GM18519 (cell line): ENCODE results near the gene LOXL1.

ENCODE experiments used
- ATAC-seq: cut with Tn5 transposase; IDR thresholded peaks from one replicate; pipeline ENCODE4 v1.9.1; 2021; ENCODE audit warnings: mild to moderate bottlenecking, moderate library complexity; ENCODE audit not compliant: unreplicated experiment, low FRiP score

The LOXL1 gene

DNA sequence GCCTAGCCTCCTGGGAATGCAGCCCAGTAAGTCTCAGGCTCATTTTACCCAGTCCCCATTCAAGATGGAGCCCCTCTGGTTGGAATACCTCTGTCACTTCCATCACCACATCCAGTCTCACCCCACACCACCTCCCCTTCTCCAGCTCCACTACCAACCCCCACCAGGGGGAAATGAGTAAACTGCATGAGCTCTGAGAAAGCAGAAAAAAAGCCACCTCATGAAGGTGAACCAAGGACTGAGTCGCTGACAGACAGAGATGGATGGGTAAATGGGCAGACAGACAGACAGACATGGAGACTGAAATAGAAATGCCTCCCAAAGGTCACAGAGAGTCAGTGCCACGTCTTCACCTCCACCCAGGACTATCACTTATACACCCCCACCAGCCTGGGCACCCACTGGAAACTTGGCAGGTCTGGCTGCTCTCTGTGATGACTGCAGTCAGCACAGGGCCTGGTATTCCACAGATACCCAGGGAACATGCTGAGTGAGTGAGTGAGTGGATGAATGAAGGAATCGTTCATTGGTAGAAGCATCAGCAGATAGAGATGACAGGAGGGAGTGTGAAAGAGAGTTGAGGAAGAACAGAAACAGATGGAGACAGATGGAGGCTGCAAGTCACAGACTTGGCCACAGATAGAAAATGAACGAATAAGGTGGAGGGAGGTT, 4.9 kb upstream of the LOXL1 start:
- no peak for ATAC-seq

DNA sequence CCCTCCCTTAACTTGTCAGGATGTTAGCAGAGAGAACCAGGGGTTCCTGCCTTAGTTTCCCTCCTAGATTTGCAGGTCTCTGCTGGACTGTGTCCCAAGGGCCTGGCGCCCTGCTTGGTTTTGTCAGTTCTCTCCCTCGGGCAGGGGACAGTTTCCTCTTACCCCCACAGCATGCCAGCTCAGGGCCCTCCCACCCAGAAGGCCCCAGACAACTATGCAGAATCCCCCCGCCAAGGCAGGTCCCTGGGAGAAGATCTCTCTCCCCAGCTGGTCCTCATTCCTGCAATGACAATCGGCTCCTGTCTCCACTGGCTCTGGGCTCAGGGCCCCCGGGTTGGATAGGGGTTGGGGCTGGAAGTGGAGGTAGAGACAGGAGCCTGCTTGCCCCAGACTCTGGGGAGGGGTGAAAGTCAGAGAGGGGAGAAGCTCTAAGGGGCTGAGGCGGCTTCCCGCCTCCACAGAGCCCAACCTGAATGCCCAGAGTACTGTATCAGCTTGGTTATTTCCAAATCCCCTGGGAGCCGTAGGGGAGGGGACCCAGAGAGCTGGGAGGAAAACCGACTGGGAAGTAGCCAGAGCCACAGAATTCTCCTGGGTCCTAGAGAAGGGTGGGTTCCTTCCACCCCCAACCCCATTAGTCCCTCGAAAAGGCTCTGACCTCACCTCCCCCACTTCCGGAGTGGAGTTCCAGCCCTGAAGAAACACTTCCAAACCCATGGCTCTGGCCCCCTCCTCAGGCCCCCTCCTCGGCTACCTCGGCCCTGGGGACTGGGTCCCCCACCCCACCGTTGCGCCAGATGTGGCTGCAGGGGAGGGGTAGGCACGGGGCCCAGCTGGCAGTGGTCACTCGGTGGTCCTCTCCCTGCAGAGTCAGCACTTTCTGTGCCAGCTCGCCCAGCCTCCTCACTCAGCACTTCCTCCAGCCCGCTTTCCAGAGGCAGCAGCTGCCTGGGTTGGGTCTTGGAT, 3.8 kb upstream of the LOXL1 start:
- ATAC-seq, result no peak

DNA sequence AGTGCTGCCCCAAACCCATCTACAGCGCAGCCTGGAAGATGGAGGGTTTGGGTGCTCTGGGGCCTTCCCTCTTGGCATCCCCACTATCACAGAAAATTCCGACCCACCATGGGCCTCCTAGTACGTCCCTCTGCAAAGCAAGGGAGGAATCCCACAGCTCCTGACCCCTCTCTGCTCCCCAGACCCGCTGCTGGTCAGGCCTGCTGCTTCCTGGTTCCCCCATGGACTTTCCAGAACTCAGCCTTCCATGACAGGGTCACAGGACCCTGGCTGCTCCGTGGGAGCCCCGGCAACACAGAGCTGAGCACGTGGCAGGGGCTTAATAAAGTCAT, 3.1 kb upstream of the LOXL1 start:
- ATAC-seq, result no peak

DNA sequence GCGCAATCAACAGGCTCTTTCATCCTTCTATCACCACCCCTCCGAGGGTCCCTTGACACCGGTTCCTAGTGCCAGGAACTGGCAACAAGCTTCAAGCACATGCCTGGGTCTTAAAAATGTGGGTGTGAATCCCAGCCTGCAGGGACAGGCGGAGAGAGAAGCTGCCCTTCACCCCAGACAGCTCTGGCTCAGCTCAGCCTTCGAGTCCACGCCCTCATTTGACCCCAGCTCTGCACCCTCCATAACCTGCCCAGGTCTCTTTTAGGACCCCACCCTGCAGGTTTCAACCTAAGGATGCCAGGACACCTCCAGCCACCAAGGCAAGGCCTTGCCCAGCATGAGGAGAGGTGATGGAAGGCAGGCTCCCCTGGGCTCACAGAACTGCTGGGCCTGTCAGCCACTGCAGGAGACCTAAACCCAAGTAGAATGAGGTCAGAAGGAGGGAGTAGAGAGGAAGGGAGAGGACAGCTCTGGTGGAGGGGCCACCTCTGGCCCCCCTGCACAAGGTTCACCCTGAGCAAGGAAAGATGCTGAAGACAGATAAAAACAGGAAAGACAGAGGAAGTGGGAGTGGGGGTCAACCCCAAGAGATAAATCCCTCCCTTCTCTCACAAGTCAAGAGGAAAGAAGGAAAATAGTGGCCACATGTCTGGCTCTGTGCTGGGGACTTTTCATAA, 2.6 kb upstream of the LOXL1 start:
- ATAC-seq, result no peak

DNA sequence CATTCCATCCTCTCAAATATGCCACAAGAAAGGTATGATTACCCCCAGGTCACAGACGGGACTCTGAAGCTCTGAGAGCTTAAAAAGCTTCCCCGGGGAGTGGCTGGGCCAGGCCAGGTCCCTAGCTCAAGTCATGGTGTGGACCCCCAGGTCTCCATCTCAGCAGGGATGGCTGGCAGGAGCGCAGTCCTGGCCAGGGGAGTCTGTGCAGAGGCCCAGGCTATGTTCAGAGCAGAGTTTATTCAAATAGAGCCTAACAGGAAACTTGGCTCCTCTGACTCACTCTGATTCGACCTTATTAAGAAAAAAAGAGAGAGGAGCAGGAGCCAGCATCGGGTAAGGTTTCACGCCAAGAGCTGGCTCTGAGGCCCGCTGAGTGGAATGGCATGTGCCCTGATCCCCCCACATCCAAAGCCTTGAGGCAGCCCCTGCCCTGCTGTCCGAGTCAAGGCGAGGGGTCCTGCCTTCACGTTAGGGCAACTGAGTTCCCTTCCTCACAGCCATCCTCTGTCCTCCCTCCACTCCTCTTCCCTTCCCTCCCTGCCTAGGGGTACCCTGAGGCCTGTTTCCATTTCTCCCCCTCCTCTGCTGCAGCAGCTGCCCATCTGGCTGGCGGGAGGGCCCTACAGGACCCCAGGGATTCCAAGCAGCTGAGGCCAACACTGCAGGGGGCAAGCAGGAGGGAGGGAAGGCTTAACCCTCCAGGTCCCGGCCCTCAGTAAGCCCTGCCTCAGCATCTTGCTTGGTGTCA, 1.9 kb upstream of the LOXL1 start:
- ATAC-seq, result no peak

DNA sequence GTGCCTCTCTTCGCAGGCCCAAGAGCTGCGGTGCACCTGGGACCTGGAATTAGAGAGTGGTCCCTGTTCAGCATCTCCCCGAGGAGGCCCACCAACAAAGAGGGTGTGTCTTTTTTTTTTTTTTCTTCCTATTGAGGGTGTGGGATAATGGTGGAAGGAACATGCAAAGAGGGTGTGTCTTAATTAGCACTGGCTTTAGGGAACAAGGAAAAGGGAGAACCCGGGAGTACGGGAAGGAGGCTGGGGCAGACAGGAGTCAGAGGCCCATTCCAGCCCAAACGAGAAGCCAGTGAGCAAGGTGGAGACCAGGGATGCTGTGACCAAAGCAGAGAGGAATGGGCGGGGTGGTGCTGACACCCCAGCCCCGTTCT, 429 bp upstream of the LOXL1 start:
- ATAC-seq, result no peak

DNA sequence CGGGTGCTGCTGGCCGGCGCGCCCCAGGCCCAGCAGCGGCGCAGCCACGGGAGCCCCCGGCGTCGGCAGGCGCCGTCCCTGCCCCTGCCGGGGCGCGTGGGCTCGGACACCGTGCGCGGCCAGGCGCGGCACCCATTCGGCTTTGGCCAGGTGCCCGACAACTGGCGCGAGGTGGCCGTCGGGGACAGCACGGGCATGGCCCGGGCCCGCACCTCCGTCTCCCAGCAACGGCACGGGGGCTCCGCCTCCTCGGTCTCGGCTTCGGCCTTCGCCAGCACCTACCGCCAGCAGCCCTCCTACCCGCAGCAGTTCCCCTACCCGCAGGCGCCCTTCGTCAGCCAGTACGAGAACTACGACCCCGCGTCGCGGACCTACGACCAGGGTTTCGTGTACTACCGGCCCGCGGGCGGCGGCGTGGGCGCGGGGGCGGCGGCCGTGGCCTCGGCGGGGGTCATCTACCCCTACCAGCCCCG, 777 bp downstream of the LOXL1 start:
- no peak for ATAC-seq

DNA sequence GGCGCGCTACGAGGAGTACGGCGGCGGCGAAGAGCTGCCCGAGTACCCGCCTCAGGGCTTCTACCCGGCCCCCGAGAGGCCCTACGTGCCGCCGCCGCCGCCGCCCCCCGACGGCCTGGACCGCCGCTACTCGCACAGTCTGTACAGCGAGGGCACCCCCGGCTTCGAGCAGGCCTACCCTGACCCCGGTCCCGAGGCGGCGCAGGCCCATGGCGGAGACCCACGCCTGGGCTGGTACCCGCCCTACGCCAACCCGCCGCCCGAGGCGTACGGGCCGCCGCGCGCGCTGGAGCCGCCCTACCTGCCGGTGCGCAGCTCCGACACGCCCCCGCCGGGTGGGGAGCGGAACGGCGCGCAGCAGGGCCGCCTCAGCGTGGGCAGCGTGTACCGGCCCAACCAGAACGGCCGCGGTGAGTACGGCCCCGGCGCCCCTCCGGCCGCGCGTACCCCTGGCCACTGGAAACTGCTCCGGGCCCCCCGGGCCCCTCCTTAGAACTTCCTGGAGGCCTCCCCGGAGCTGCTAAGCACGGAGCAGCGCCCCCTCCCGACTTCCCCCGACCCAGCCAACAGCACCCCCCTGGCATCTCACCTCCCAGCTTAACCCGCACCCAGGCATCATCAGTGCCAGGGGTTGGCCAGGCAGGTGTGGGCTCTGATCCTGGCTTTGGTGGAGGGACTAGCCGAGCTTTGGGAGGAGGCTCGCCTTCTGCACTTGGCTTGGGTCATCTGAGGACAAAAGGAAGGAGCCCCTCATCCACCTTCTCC, 1.4 kb downstream of the LOXL1 start:
- ATAC-seq, result no peak

DNA sequence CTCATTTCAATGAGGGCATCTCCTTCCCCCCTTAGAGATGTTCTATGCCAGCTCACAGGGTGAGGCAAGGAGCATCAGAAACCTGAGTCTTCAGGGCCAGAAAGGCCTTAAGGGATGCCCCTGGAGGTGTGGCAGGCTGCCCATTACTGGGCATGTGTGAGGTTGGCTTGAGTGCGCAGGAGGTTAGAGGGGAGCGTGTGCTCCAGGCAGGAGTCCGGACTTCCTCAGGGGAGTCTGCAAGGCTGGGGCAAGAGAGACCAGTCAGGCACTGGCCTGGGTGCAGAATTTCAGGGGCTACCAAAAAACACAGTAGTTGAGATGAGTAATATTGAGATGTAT, 1.9 kb downstream of the LOXL1 start:
- no peak for ATAC-seq

DNA sequence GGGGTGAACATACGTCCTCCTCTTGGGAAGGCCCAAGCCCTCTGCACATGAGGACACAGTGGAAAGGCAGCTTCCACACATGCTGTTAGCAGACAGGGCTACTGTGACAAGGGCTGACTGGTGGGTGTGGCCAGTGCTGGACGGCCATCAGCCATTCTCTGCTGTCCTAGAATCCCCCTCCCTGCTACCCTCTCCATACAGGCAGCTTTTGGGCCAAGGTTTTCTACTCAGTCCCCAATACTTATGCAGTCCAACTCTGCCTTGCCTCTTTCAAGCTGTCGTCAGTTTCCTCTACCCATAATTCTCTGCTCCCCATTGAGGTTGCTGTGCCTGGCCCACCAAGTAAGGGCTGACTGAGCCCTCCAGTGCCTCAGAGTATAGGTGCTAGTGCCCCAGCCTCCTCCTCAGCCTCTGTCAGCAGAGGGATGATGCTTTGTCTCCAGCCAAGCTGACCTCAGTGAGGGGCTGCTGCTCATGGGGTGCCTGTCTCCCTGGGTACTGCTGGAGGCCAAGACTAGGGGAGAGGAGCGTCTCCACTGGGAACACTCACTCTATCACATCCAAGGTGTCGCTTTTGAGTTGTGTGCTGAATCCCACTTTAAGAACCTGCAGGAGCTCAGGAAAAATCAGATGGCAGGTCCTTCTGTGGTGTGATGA, 2.8 kb downstream of the LOXL1 start:
- no peak for ATAC-seq

DNA sequence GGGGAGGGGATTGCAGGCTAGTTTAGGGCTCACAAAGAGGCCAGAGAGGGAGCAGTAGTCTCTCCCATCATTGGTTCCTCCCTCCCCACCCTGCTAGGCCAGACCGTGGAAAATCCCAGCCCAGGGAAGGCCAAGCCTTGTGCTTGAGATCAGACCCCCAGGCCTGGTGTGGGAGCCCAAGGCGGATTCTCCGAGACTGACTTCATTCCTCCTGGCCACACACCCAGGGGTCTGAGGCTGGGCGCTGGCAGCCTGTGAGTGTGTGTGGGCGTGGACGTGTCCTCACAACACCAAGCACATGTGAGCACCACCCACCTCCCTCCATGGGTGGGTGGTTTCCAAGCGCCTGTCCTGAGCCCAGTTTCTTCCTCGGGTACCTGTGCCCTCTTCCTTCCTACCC, 4.1 kb downstream of the LOXL1 start:
- no peak for ATAC-seq

DNA sequence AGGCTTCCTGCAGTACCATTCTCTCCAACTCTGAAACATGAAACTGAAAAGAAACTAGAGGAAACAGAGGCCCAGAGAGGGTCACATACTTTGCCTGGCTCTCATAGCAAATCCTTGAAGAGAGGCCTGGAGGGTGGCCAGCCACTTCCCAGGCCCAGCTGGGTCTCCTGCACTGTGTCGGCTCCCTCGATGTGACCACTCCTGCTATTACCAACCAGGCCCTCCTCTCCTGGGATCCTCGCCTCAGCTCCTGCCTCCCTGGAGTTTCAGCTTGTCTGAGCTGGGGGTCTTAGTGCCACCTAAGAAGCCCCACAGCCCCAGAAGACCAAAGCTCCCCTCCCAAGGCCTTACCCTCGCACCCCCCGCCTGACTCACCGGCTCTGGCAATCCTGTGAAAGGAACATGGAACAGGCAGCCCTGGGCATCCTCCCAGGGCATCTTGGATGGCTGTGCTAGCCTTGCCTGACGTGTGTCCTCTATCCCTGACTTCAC, 4.6 kb downstream of the LOXL1 start:
- ATAC-seq, result no peak

DNA sequence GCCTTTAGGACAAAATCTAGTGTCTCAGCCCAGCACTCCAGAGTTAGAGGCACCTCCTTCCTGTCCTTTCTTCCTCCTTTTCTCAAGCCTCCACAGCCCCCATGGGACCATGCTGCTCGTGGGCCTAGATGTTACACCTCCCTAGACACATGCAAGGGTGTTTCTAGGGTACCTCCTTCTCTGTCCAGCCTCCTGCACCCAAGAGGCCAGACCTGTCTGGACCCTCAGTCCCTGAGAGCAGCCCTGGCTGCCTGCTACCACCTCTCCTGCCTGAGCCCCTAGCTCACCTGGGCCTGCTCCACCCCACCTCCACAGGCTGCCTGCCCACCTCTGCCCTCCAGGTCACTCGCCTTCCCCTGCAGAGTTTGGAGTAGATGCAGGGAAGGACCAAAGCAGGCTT, 5.2 kb downstream of the LOXL1 start:
- no peak for ATAC-seq

DNA sequence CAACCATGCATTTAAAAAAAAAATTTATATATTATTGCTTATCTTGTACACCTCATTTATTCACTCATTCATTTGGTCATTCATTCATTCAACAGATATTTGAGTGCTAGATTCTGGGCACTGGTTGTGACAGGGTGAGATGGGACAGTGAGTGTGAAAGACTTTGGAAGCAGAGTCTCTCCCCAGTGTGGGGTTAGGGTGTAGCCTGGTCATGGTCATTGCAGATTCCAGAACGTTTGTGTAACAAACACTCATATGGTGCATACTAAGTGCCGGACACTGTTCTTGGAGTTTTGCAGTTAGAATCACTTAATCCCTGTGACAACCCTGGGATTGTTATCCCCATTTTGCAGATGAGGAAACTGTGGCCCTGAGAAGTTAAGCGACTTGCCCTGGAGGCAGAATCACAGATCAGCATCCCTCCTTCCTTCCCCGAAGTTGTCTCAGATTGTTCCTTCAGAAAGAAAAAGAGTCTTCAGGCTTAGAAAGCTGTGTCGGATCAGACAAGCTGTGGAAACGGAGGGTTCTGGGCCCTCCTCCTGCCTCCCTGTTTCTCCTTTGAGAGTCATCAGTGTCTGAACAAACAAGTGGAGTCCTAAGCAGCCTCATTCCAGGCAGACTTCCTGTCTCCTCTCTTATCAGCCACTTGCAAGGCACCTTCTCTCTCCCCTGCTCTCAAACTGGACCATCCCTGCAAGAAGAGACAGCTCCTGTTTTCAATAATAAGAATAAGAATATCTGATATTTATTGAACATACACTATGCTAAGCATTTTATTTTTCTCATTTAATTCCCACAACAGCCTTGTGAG, 6.3 kb downstream of the LOXL1 start:
- ATAC-seq, result no peak

DNA sequence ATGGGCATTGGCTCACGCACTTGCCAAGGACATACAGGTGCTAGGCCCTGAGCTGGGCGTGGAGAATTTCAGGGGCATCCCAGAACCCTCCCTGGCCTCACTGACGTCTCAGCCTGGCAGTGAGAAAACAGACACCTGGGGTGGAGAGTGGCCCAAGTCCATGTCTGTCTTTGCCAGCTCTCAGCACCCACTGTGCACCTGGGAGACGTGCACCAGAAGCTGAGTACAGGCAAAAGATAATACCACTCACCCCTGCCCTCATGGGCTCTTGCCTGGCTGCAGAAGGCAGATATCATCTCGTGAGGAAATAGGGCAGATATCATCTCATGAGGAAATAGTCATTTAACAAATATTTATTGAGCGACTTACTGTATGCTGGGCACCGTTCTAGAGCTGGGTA, 8.0 kb downstream of the LOXL1 start:
- ATAC-seq, result no peak

DNA sequence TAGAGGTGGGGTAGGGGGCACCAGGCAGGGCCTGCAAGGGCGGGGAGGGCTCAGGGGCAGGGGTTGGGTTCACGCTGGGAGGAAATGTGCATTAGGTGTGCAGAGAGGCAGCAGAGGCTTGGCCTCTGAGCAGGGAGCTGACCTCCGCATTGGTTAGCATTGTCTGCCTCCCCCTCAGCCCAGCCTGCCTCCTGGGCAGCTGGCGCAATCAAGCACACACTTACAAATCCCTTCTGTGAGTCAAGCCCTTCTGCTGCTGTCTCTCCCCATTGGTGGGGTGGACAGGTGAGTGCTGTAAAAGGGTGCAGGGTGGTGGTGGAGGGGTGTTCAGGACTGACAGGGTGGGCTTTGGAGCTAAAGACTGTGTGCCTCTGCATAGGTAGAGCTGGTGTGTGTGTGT, 9.3 kb downstream of the LOXL1 start:
- no peak for ATAC-seq

DNA sequence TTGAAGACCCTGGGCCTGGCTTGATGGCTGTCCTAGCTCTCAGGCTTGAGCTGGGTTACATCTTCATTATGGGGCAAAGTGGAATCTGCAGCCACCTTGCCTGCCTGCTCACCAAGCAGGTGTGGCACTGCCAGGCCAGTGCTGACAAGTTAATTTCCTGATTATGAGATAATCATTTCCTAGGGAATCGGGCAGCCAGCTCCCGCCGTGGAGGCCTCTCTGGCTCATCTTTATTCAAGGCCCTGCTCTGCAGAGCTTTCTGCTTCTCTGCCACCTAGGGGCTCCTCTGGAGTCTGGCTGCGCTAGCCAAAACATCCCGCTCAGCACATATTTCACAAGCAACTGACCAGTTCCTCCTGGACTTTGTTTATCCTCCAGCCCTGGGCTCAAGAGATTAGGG, 9.9 kb downstream of the LOXL1 start:
- no peak for ATAC-seq

DNA sequence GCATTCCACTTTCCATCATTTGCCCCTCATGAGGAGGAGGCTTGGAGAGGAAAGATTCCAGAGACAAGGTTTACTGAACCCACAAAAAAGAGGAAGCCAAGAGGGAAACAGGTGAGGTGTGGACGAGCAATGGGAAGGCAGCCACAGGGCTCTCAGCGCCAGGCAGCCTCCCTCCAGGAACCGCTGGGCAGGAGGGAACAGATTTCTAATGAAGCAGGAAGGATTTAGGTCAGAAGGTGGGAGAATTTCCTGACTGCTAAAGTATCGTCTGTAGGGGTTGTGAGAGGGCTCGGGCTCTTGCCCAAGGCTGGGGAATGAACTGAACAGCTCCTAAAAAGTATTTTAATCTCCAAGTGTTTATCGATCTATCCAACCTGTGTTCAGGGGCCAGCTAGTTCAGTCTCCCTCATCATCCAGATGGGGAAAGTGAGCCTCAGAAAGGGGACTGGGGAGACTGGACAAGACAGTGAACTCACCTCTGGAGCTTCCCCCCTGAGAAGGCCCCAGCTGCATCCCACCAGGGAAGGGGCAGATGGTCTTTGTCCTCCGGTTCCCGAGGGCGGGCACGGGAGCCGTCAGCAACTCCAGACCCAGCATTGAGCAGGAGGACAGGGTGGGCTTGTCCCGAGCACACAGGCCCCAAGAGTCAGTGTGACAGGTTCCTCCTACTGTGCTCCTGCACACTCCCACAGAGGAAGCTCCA, 10.5 kb downstream of the LOXL1 start:
- no peak for ATAC-seq
